ENCODE measurements around the gene IFITM1. TPM values are rescaled to one million over a fixed set of nuclear protein-coding genes. Genes with fewer than 3 reads are reported as not detected.
"Not testable (repeated sequence)": the region's sequence is repeated elsewhere in the genome, so short reads cannot be mapped to it uniquely, and the experiment has no call there.

The IFITM1 gene
- total and polyA plus RNA-seq, 2 experiments from 2014 or later, result 68.9 to 74.3 TPM

- Histone ChIP-seq H3K27me3 (no peaks in the 10 kb centered on the region), H3K4me1 (ENCODE audit: low read depth) (peaks cover 25% of the 10 kb centered on the region), H3K4me3 (no peak overlapping the region), H3K27ac (no peak overlapping the region), H3K36me3 (no peaks in the 10 kb centered on the region), H3K9me3 (ENCODE audit: low read depth) (no peaks in the 10 kb centered on the region)
- DNase-seq (ENCODE audit: low read depth in 1 of 2, low spot score in 1 of 2), result no peak
- TF ChIP-seq CTCF (IDR thresholded peaks at IDR 0.05; ENCODE audit: low read depth, low read length), result no peak
These were observed 16.0 kb downstream of the IFITM1 start for GRCh38 chr11:329886-330253.

GRCh38 chr11:330307-330693 lies 16.5 kb downstream of the IFITM1 start:
- H3K9me3 ChIP-seq (ENCODE audit: low read depth), result no peaks in the 10 kb centered on the region
- DNase-seq (ENCODE audit: low read depth in 1 of 2, low spot score in 1 of 2), result no peak
- H3K4me1 ChIP-seq (ENCODE audit: low read depth), result peaks cover 25% of the 10 kb centered on the region
- no peak for TF ChIP-seq CTCF (IDR thresholded peaks at IDR 0.05; ENCODE audit: low read depth, low read length)
- no peak overlapping the region for H3K27ac ChIP-seq
- no peaks in the 10 kb centered on the region for H3K27me3 ChIP-seq
- no peaks in the 10 kb centered on the region for H3K36me3 ChIP-seq
- H3K4me3 ChIP-seq, result no peak overlapping the region

GRCh38 chr11:330694-331357 lies 17.0 kb downstream of the IFITM1 start:
- DNase-seq (ENCODE audit: low read depth in 1 of 2, low spot score in 1 of 2), result no peak
- TF ChIP-seq CTCF (IDR thresholded peaks at IDR 0.05; ENCODE audit: low read depth, low read length), result no peak
- H3K27ac ChIP-seq, result no peak overlapping the region
- H3K27me3 ChIP-seq, result no peaks in the 10 kb centered on the region
- no peaks in the 10 kb centered on the region for H3K36me3 ChIP-seq
- peaks cover 30% of the 10 kb centered on the region for H3K4me1 ChIP-seq (ENCODE audit: low read depth)
- H3K4me3 ChIP-seq, result no peak overlapping the region
- H3K9me3 ChIP-seq (ENCODE audit: low read depth), result no peaks in the 10 kb centered on the region

- no peaks in the 10 kb centered on the region for H3K36me3 ChIP-seq
- H3K9me3 ChIP-seq (ENCODE audit: low read depth), result no peaks in the 10 kb centered on the region
- no peak for TF ChIP-seq CTCF (IDR thresholded peaks at IDR 0.05; ENCODE audit: low read depth, low read length)
- no peaks in the 10 kb centered on the region for H3K27me3 ChIP-seq
- no peak overlapping the region for H3K4me3 ChIP-seq
- H3K27ac ChIP-seq, result no peak overlapping the region
- DNase-seq (ENCODE audit: low read depth in 1 of 2, low spot score in 1 of 2), result no peak
- H3K4me1 ChIP-seq (ENCODE audit: low read depth), result peaks cover 31% of the 10 kb centered on the region
These were observed 17.7 kb downstream of the IFITM1 start for GRCh38 chr11:331358-332060.

- H3K27ac ChIP-seq, result no peak overlapping the region
- no peak for DNase-seq (ENCODE audit: low read depth in 1 of 2, low spot score in 1 of 2)
- no peaks in the 10 kb centered on the region for H3K36me3 ChIP-seq
- no peak for TF ChIP-seq CTCF (IDR thresholded peaks at IDR 0.05; ENCODE audit: low read depth, low read length)
- H3K4me1 ChIP-seq (ENCODE audit: low read depth), result peaks cover 21% of the 10 kb centered on the region
- H3K4me3 ChIP-seq, result no peak overlapping the region
- H3K9me3 ChIP-seq (ENCODE audit: low read depth), result no peaks in the 10 kb centered on the region
- H3K27me3 ChIP-seq, result no peaks in the 10 kb centered on the region
These were observed 19.0 kb downstream of the IFITM1 start for GRCh38 chr11:332651-333480.

- Histone ChIP-seq H3K27ac (peak overlapping the region; percentile 54), H3K4me1 (ENCODE audit: low read depth) (peaks cover 21% of the 10 kb centered on the region)
- not testable (repeated sequence) for H3K9me3 ChIP-seq (ENCODE audit: low read depth); H3K4me3 ChIP-seq; H3K27me3 ChIP-seq; H3K36me3 ChIP-seq; DNase-seq (ENCODE audit: low read depth in 1 of 2, low spot score in 1 of 2)
These were observed 19.9 kb downstream of the IFITM1 start for GRCh38 chr11:333616-334263.
